MM.1S (cell line): ENCODE measurements around the gene PTS.
"Not testable (repeated sequence)": the region's sequence is repeated elsewhere in the genome, so short reads cannot be mapped to it uniquely, and the experiment has no call there.

ENCODE experiments used
- DNase-seq: peaks from one replicate; pipeline ENCODE4 v3.0.0-alpha.2; 2015
- H2AFZ ChIP-seq: fragments of 300-600 bp; sonication (generic); 2 replicates; pipeline ENCODE4 v1.6.0; 2016; ENCODE audit warnings: antibody characterized with exemption, low read length
- H3F3A ChIP-seq: fragments of 300-600 bp; sonication (generic); 2 replicates; pipeline ENCODE4 v1.6.1; 2016; ENCODE audit warnings: mild to moderate bottlenecking, antibody characterized with exemption, low read length, moderate library complexity, mixed read lengths; ENCODE audit not compliant: insufficient read depth
- H3K27ac ChIP-seq: fragments of 300-600 bp; sonication (generic); 2 replicates; pipeline ENCODE4 v1.5.1; 2016; ENCODE audit warnings: mild to moderate bottlenecking, low read length
- H3K27me3 ChIP-seq: fragments of 300-600 bp; sonication (generic); replicated peaks from 2 replicates; pipeline ENCODE4 v1.6.0; 2016; ENCODE audit warnings: low read length; ENCODE audit not compliant: insufficient read depth
- H3K36me3 ChIP-seq: fragments of 300-600 bp; sonication (generic); replicated peaks from 2 replicates; pipeline ENCODE4 v1.6.1; 2016; ENCODE audit warnings: mild to moderate bottlenecking, low read length, mixed read lengths; ENCODE audit not compliant: insufficient read depth
- H3K4me1 ChIP-seq: fragments of 300-600 bp; sonication (generic); 2 replicates; pipeline ENCODE4 v1.6.1; 2016; ENCODE audit warnings: low read length, mixed read lengths
- H3K4me2 ChIP-seq: fragments of 300-600 bp; sonication (generic); 2 replicates; pipeline ENCODE4 v1.6.0; 2016; ENCODE audit warnings: low read depth, low read length
- H3K4me3 ChIP-seq: fragments of 300-600 bp; sonication (generic); 2 replicates; pipeline ENCODE4 v1.5.1; 2016; ENCODE audit warnings: low read length, mixed read lengths
- H3K79me2 ChIP-seq: fragments of 300-600 bp; sonication (generic); 2 replicates; pipeline ENCODE4 v1.6.1; 2016; ENCODE audit warnings: mixed run types, low read length, mixed read lengths
- H3K9ac ChIP-seq: fragments of 300-600 bp; sonication (generic); 2 replicates; pipeline ENCODE4 v1.6.1; 2016; ENCODE audit warnings: low read length, mixed read lengths
- H3K9me2 ChIP-seq: fragments of 300-600 bp; sonication (generic); replicated peaks from 2 replicates; pipeline ENCODE4 v1.6.1; 2016; ENCODE audit warnings: mild to moderate bottlenecking, low read length, mixed read lengths; ENCODE audit not compliant: insufficient read depth
- H3K9me3 ChIP-seq: fragments of 300-600 bp; sonication (generic); replicated peaks from 2 replicates; pipeline ENCODE4 v1.6.1; 2016; ENCODE audit warnings: mild to moderate bottlenecking, low read length, mixed read lengths; ENCODE audit not compliant: insufficient read depth
- H4K20me1 ChIP-seq: fragments of 300-600 bp; sonication (generic); 2 replicates; pipeline ENCODE4 v1.6.1; 2016; ENCODE audit warnings: mild to moderate bottlenecking, low read length, moderate library complexity, mixed read lengths; ENCODE audit not compliant: insufficient read depth
- CTCF ChIP-seq: fragments of 300-600 bp; sonication (generic); IDR thresholded peaks from 2 replicates; pipeline ENCODE4 v1.5.1; 2016; ENCODE audit warnings: antibody characterized with exemption, low read length, mixed read lengths
- EZH2 ChIP-seq: fragments of 300-600 bp; sonication (generic); optimal IDR thresholded peaks from 2 replicates; pipeline ENCODE3; 2017; ENCODE audit warnings: low read depth, mild to moderate bottlenecking, antibody characterized with exemption, low read length, mixed read lengths
- EZH2phosphoT487 ChIP-seq: fragments of 300-600 bp; sonication (generic); IDR thresholded peaks from 2 replicates; pipeline ENCODE4 v1.6.1; 2018; ENCODE audit warnings: antibody characterized with exemption, low read length

PTS gene

GRCh38 chr11:112195951-112196351 is 30.3 kb upstream of the PTS start:
- Histone ChIP-seq H3K4me2 (no peak overlapping the region), H4K20me1 (no peaks in the 10 kb centered on the region)

DNA sequence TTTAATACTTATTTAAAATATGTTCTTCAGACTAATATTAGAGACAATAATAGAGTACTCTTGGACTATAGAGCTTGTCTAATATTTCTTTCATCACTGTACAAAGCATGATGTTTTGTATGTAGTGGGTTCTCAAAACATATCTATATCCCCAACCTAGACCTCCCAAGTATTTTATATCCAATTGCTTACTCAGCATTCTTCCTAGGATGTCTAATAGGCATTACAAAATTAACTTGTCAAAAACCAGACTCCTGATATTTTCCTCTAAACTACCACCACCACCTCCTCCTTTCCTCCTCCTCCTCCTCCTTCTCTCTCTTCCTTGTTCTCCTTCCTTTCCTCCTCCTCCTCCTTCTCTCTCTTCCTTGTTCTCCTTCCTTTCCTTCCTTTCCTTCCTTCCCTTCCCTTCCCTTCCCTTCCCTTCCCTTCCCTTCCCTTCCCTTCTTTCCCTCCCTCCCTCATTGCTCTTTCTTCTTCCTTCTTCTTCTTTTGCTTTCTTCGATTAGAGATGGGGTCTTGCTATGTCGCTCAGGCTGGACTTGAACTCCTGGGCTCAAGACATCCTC is 29.6 kb upstream of the PTS start:
- no peak overlapping the region for H3K27ac ChIP-seq
- H3K36me3 ChIP-seq, result no peaks in the 10 kb centered on the region
- H3K27me3 ChIP-seq, result no peaks in the 10 kb centered on the region
- H3K9ac ChIP-seq, result no peak overlapping the region
- H3K4me1 ChIP-seq, result no peaks in the 10 kb centered on the region
- no peaks in the 10 kb centered on the region for H4K20me1 ChIP-seq
- no peaks in the 10 kb centered on the region for H3F3A ChIP-seq
- no peaks in the 10 kb centered on the region for H3K9me3 ChIP-seq
- H3K4me2 ChIP-seq, result no peak overlapping the region
- H3K79me2 ChIP-seq, result no peaks in the 10 kb centered on the region
- no peak for TF ChIP-seq EZH2
- no peak for TF ChIP-seq EZH2phosphoT487
- no peak for TF ChIP-seq CTCF
- no peak overlapping the region for H2AFZ ChIP-seq
- no peak overlapping the region for H3K4me3 ChIP-seq
- H3K9me2 ChIP-seq, result no peaks in the 10 kb centered on the region
- DNase-seq, result no peak

More at GRCh38 chr11:112195951-112196351, 30.3 kb upstream of the PTS start:
- H3K9ac ChIP-seq, result no peak overlapping the region
- no peaks in the 10 kb centered on the region for H3F3A ChIP-seq
- no peaks in the 10 kb centered on the region for H3K36me3 ChIP-seq
- no peak overlapping the region for H3K4me3 ChIP-seq
- no peak for DNase-seq
- no peaks in the 10 kb centered on the region for H3K79me2 ChIP-seq
- H3K27me3 ChIP-seq, result no peaks in the 10 kb centered on the region
- H3K9me3 ChIP-seq, result no peaks in the 10 kb centered on the region
- H3K27ac ChIP-seq, result no peak overlapping the region
- H2AFZ ChIP-seq, result no peak overlapping the region
- no peaks in the 10 kb centered on the region for H3K9me2 ChIP-seq
- no peaks in the 10 kb centered on the region for H3K4me1 ChIP-seq
- TF ChIP-seq EZH2phosphoT487, result no peak
- TF ChIP-seq EZH2, result no peak
- no peak for TF ChIP-seq CTCF

- H2AFZ ChIP-seq, H3K79me2 ChIP-seq, H3K4me1 ChIP-seq, H3K27ac ChIP-seq, H3K4me3 ChIP-seq, H3F3A ChIP-seq, H3K9me2 ChIP-seq, H3K27me3 ChIP-seq, H3K9me3 ChIP-seq, H3K36me3 ChIP-seq, H4K20me1 ChIP-seq, H3K4me2 ChIP-seq, H3K9ac ChIP-seq, DNase-seq: not testable (repeated sequence)
Measured at GRCh38 chr11:112199101-112199500, 27.1 kb upstream of the PTS start.

- Histone ChIP-seq H3K36me3 (no peaks in the 10 kb centered on the region), H2AFZ (no peak overlapping the region), H3K9ac (no peak overlapping the region), H3K4me3 (no peak overlapping the region), H3K4me2 (no peak overlapping the region), H3K27me3 (no peaks in the 10 kb centered on the region), H3K9me2 (no peaks in the 10 kb centered on the region), H4K20me1 (no peaks in the 10 kb centered on the region), H3K9me3 (no peaks in the 10 kb centered on the region), H3F3A (no peaks in the 10 kb centered on the region), H3K79me2 (no peaks in the 10 kb centered on the region), H3K27ac (no peak overlapping the region), H3K4me1 (no peaks in the 10 kb centered on the region)
- no peak for DNase-seq
- TF ChIP-seq EZH2phosphoT487 (no peak), CTCF (no peak), EZH2 (no peak)
Measured at GRCh38 chr11:112200252-112200651, 26.0 kb upstream of the PTS start.
